C4-2B (cell line): ENCODE measurements around the gene RPS6KA3.

Source experiments
- H3K27ac ChIP-seq: fragments of 450-650 bp; 2 replicates; pipeline ENCODE4 v1.5.1; 2017
- ZFX ChIP-seq: fragments of 450-650 bp; IDR thresholded peaks from 2 replicates; pipeline ENCODE4 v1.6.1; 2017
- TF ChIP-seq, protein P1 (sequence below): fragments of 450-650 bp; conservative IDR thresholded peaks from 2 replicates; pipeline ENCODE4 v1.5.1; 2017; ENCODE audit warnings: mild to moderate bottlenecking

Gene RPS6KA3

DNA sequence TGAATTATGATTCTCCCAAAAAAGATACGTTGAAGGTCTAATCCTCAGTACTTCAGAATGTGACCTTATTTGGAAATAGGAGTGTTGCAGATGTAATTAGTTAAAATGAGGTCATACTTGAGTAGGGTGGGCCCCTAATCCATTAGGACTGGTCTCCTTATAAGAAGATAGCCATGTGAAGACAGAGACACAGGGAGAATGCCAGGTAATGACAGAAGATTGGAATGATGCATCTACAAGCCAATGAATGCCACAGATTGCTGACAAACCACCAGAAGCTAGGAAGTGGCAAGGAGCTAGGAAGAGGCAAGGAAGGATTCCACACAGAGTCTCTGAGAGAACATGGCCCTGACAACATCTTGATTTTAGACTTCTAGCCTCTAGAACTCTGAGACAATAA lies 7.4 kb upstream of the RPS6KA3 start:
- no peak for TF ChIP-seq ZFX
- TF ChIP-seq, protein P1, sequence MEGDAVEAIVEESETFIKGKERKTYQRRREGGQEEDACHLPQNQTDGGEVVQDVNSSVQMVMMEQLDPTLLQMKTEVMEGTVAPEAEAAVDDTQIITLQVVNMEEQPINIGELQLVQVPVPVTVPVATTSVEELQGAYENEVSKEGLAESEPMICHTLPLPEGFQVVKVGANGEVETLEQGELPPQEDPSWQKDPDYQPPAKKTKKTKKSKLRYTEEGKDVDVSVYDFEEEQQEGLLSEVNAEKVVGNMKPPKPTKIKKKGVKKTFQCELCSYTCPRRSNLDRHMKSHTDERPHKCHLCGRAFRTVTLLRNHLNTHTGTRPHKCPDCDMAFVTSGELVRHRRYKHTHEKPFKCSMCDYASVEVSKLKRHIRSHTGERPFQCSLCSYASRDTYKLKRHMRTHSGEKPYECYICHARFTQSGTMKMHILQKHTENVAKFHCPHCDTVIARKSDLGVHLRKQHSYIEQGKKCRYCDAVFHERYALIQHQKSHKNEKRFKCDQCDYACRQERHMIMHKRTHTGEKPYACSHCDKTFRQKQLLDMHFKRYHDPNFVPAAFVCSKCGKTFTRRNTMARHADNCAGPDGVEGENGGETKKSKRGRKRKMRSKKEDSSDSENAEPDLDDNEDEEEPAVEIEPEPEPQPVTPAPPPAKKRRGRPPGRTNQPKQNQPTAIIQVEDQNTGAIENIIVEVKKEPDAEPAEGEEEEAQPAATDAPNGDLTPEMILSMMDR = no peak
- H3K27ac ChIP-seq = no peak overlapping the region

DNA sequence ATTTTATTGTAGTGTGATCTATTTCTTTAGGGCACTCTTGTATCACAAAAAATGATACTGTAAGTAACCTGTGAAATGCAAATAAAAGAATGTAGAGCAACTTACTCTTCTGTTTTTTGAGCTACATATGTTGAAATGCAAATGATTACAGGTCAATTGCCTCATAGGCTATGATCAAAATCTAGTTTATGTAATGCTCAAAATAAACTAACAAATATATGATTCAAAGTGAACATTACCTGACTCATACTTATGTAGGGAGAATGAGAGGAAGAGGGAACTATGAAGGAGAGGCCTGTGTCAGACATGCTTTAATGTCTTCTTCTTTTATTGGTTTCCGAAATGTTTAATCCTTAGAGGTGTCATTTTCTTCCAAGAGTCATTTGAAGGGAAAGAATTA lies 5.0 kb upstream of the RPS6KA3 start:
- H3K27ac ChIP-seq = no peak overlapping the region
- TF ChIP-seq ZFX = no peak
- TF ChIP-seq, protein P1 = no peak

DNA sequence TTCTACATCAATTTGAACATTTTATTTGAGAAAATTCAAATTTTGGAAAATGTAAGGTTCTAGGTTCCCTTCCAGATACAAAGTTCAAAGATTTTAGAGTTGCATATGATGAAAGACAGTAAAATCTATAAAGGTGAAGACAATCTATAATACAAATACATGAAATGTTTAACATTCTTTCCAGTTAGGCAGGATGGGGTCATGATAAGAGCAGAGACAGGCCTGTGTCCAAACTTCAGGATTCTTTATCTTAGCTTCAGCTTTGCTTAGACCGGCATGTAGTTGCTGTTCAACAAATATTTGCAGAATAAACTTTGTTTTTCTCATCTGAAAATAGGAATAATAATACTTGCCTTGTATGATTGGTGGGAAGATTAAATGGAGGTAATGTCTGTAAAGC lies 4.5 kb upstream of the RPS6KA3 start:
- TF ChIP-seq ZFX = no peak
- TF ChIP-seq, protein P1 = no peak
- H3K27ac ChIP-seq = no peak overlapping the region

DNA sequence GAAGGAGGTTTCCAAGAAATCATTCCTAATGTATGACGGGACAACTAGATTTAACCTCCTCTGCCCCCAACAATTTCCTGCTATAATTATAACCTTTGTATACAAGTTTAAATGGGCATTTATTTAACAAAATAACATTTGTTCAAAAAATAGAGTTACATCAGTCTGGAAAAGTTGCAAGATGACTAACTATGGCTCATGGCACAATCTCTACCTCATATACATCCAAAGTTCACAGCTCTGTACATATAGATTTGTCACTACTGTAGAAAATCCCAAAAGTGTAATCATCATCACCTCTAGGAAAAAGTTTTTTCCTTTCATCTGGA lies 3.8 kb upstream of the RPS6KA3 start:
- no peak for TF ChIP-seq ZFX
- TF ChIP-seq, protein P1 = no peak
- H3K27ac ChIP-seq = no peak overlapping the region

- H3K27ac ChIP-seq = no peak overlapping the region
- TF ChIP-seq, protein P1 = no peak
These were observed 3.3 kb upstream of the RPS6KA3 start for GRCh38 chrX:20269848-20270561.

DNA sequence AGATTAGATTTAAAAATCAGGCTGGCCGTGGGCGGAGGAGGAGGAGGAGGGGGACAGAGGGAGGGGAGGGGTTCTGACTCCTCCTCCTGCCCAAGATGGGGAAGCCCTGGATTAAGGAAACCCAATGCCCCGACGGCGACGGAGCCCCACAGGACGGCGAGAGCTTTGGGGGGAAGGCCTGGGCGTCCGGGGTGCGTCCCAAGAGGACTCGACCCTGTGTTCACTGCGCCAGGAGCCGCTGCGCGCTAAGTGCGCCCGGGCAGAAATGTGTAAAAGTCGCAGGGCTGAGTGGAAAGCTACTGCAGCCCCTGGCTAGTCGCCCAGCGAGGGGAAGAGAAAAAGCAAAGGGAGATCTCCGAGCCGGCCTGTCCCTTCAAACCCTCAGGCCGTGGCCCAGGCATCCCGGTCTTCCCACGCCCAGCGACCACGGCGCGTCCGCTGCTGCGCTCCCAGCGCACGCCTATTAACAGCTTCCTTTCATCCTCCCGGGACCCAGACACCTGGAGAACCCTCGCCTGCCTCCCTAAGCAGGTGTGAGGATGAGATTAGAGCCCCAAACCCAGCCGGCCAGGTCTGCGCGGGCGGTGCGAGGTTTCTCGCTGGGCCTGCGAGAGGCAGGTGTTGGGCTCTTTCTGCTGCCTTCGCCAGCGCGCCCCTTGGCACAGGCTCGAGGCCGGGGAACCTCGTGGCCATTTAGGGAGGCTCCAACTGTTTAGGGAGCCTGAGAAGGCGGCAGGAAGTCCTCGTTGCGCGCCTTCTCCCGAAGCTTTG lies 1.4 kb upstream of the RPS6KA3 start:
- TF ChIP-seq, protein P1 = no peak
- TF ChIP-seq ZFX = no peak
- H3K27ac ChIP-seq = no peak overlapping the region

DNA sequence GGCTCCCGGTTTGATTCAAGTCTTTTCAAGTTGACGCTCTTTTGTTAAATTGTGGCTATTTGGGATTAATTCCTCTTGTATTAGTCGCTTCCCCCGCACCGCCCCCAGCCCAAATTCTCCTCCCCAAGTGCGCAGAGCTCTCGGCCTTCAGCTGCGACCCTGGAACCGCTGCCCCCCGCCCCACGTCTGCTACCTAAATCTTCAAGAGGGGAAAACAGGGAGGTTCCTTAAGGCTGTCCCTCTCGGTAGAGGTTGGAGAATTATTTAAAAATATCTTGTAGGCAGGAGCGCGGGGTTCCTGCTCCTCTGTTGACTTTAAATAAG lies 860 bp upstream of the RPS6KA3 start:
- peak overlapping the region; percentile 89; the same call in 1 of the 2 replicates for H3K27ac ChIP-seq
- TF ChIP-seq ZFX = no peak
- TF ChIP-seq, protein P1 = no peak
